ENCODE data around the gene ITGA3. TPM values are rescaled to one million over a fixed set of nuclear protein-coding genes. Genes with fewer than 3 reads are reported as not detected.
A peak's percentile ranks its signal among the peaks of the same experiment; 100 is the strongest.

The ITGA3 gene
- total and polyA plus RNA-seq, 8 donors: 16.8 to 61.2 (median 26.2) TPM

DNA sequence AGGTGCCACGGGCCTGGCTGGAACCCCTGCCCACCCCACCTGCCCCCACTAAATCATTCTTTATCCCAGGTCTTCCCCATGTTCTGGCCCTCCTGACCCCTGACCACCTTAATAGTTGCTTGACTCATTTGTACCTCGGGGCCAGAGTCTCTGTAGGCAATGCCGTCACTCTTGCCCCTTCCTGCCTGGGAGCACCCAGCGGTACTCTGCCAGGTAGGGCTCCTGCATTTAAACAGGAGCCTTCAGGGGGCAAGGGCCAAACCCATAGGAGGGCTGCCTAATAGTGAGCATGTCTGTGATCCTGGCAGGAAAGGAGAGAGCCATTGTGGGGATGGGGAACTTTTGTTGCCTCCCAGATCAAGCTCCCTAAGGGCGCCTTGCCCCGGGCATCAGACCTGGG, 8.8 kb upstream of the ITGA3 start:
- no peak overlapping the region for H3K27ac ChIP-seq
- no peak for FAIRE-seq
- TF ChIP-seq, protein P1, sequence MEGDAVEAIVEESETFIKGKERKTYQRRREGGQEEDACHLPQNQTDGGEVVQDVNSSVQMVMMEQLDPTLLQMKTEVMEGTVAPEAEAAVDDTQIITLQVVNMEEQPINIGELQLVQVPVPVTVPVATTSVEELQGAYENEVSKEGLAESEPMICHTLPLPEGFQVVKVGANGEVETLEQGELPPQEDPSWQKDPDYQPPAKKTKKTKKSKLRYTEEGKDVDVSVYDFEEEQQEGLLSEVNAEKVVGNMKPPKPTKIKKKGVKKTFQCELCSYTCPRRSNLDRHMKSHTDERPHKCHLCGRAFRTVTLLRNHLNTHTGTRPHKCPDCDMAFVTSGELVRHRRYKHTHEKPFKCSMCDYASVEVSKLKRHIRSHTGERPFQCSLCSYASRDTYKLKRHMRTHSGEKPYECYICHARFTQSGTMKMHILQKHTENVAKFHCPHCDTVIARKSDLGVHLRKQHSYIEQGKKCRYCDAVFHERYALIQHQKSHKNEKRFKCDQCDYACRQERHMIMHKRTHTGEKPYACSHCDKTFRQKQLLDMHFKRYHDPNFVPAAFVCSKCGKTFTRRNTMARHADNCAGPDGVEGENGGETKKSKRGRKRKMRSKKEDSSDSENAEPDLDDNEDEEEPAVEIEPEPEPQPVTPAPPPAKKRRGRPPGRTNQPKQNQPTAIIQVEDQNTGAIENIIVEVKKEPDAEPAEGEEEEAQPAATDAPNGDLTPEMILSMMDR (IDR thresholded peaks at IDR 0.05): no peak
- H3K36me3 ChIP-seq: no peaks in the 10 kb centered on the region
- H3K4me1 ChIP-seq: peaks cover 6 to 37% (median 17%) of the 10 kb centered on the region in 3 donors
- H3K27me3 ChIP-seq: no peaks in the 10 kb centered on the region
- DNase-seq: no peak
- no peak for ATAC-seq
- H3K4me3 ChIP-seq: no peak overlapping the region
- H3K9me3 ChIP-seq: no peaks in the 10 kb centered on the region
- intact Hi-C loops (cut with DNase I): no loop called here
- 95% methylated on average over 6 of the region's 6 CpGs for WGBS, 2 donors

GRCh38 chr17:50047488-50048126, 8.3 kb upstream of the ITGA3 start:
- no peak for FAIRE-seq
- TF ChIP-seq, protein P1 (IDR thresholded peaks at IDR 0.05): no peak
- no peak overlapping the region for H3K27ac ChIP-seq
- no peaks in the 10 kb centered on the region for H3K36me3 ChIP-seq
- peak in 1 of 6 donors; percentile 8 for DNase-seq
- 77 to 79% methylated on average over 9 of the region's 9 CpGs for WGBS, 2 donors
- H3K4me1 ChIP-seq: peaks cover 12 to 42% (median 22%) of the 10 kb centered on the region in 3 donors
- H3K4me3 ChIP-seq: no peak overlapping the region
- no peak for ATAC-seq
- H3K9me3 ChIP-seq: no peaks in the 10 kb centered on the region
- H3K27me3 ChIP-seq: no peaks in the 10 kb centered on the region
- intact Hi-C loops (cut with DNase I): no loop called here

GRCh38 chr17:50048146-50048720, 7.7 kb upstream of the ITGA3 start:
- WGBS, 2 donors: 83 to 92% methylated on average over 17 of the region's 17 CpGs
- no peak for DNase-seq
- Histone ChIP-seq H3K27me3 (no peaks in the 10 kb centered on the region), H3K27ac (no peak overlapping the region), H3K4me1 (peaks cover 13 to 44% (median 27%) of the 10 kb centered on the region in 3 donors), H3K9me3 (no peaks in the 10 kb centered on the region), H3K36me3 (no peaks in the 10 kb centered on the region), H3K4me3 (no peak overlapping the region)
- no peak for ATAC-seq
- FAIRE-seq: no peak
- intact Hi-C loops (cut with DNase I): no loop called here
- TF ChIP-seq, protein P1 (IDR thresholded peaks at IDR 0.05): no peak

DNA sequence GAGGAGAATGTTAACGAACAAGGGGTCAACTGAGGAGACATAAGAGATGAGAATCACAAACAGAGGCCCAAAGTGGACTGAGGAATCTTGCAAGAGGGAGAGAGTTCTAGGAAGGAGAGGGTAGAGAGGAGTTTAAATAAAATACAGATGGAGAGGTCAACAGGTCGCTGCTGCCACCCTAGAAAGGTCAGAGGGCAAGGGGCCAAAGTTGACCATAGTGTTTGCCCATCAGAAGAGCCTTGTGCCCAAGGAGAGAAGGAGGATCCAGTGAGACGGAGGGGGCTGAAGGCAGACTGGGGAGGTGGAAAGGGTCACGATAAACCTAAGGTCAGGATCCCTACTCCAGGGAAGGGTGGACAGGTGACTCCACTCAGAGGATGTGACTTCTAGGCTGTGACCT, 6.9 kb upstream of the ITGA3 start:
- WGBS, 2 donors: 81 to 88% methylated on average over 4 of the region's 4 CpGs
- Histone ChIP-seq H3K27ac (no peak overlapping the region), H3K9me3 (no peaks in the 10 kb centered on the region), H3K4me1 (peaks cover 14 to 42% (median 24%) of the 10 kb centered on the region in 3 donors), H3K4me3 (no peak overlapping the region), H3K36me3 (no peaks in the 10 kb centered on the region), H3K27me3 (no peaks in the 10 kb centered on the region)
- intact Hi-C loops (cut with DNase I): no loop called here
- TF ChIP-seq, protein P1 (IDR thresholded peaks at IDR 0.05): no peak
- DNase-seq (no peak), ATAC-seq (no peak), FAIRE-seq (no peak)

DNA sequence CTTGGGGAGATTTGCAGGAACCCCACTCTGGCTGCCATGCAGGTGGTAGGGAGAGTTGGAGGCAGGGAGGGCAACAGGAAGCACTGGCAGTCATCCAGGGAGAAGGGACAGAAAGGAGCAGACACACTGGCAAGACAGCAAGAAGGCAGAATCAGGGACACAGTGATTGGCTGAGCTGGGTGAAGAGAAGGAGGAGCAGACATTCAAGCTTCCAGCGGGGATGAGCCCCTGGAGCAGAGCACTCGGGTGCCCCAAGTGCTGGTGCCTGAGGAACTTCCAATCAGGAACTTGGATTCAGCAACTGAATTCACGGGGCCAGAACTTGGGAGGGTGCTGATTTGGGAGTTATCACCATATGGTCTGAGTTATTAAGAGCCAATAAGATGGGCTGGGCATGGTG, 6.3 kb upstream of the ITGA3 start:
- TF ChIP-seq, protein P1 (IDR thresholded peaks at IDR 0.05): no peak
- H3K36me3 ChIP-seq: no peaks in the 10 kb centered on the region
- WGBS, 2 donors: 87 to 90% methylated on average over 3 of the region's 3 CpGs
- intact Hi-C loops (cut with DNase I): no loop called here
- no peaks in the 10 kb centered on the region for H3K9me3 ChIP-seq
- ATAC-seq (no peak), DNase-seq (no peak), FAIRE-seq (no peak)
- no peaks in the 10 kb centered on the region for H3K27me3 ChIP-seq
- H3K4me3 ChIP-seq: no peak overlapping the region
- no peak overlapping the region for H3K27ac ChIP-seq
- peaks cover 18 to 44% (median 20%) of the 10 kb centered on the region in 3 donors for H3K4me1 ChIP-seq

Measured in pancreas (tissue), 10 donors.